ACC112 (cell line): Measurements from ENCODE around the gene LRRC27.

Experiments
- H2AFZ ChIP-seq: fragments of 200-600 bp; sonication (generic); one replicate; pipeline ENCODE4 v1.6.0; 2017; ENCODE audit warnings: antibody characterized with exemption, low read length; ENCODE audit not compliant: unreplicated experiment
- H3K27ac ChIP-seq: fragments of 200-600 bp; sonication (generic); 2 replicates; pipeline ENCODE4 v1.5.1; 2014; ENCODE audit warnings: low read depth, mild to moderate bottlenecking, antibody characterized with exemption, low read length, moderate library complexity
- H3K27me3 ChIP-seq: fragments of 200-600 bp; sonication (generic); 2 replicates; pipeline ENCODE4 v1.6.1; 2014; ENCODE audit warnings: mild to moderate bottlenecking, antibody characterized with exemption, low read length, moderate library complexity, mixed read lengths; ENCODE audit not compliant: insufficient read depth
- H3K36me3 ChIP-seq: fragments of 200-600 bp; sonication (generic); 2 replicates; pipeline ENCODE4 v1.6.1; 2016; ENCODE audit warnings: mild to moderate bottlenecking, antibody characterized with exemption, low read length, moderate library complexity, mixed read lengths; ENCODE audit not compliant: insufficient read depth
- H3K4me1 ChIP-seq: fragments of 200-600 bp; sonication (generic); one replicate; pipeline ENCODE4 v1.6.1; 2016; ENCODE audit warnings: low read length, mixed read lengths; ENCODE audit not compliant: insufficient read depth, unreplicated experiment, control insufficient read depth
- H3K4me3 ChIP-seq: fragments of 200-600 bp; sonication (generic); 2 replicates; pipeline ENCODE4 v1.5.1; 2014; ENCODE audit warnings: mild to moderate bottlenecking, low read depth, low read length
- H3K79me2 ChIP-seq: fragments of 200-600 bp; sonication (generic); one replicate; pipeline ENCODE4 v1.6.0; 2016; ENCODE audit warnings: low read length; ENCODE audit not compliant: control insufficient read depth, unreplicated experiment, insufficient read depth

Gene LRRC27

DNA sequence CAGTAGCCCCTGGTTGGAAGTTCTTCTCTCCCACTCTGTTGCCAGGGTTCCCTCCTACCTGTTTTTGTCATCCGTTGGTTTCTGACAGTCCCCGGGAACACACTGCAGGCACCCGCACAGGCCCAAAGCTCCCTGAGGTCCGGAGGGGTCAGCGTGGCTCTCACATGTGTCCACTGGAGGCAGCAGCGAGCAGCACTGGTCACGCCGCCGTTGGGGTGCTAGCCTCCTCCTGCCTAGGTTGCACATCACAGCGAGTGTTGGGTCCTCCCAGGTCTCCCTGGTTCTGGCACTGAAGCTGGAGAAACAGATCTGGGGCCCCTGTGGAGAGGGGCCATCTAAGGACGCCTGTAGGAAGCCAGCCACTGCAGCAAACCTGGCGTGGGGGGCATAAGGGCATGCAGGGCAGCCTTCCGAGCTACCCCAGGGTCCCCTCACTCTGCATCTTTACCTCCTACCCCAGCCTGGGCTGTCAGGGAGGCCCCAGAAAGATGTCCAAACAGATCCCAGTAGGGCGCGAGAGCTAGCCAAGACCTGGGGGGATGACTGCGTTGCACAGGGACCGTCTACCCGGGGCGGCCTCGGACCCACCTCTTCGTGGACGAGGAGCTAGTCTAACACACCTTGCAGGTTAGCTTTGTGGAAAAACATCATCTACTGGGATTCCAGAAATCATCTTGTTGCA lies 28.9 kb downstream of the LRRC27 start:
- no peak overlapping the region for H2AFZ ChIP-seq
- H3K27me3 ChIP-seq = no peaks in the 10 kb centered on the region
- H3K27ac ChIP-seq = no peak overlapping the region
- no peaks in the 10 kb centered on the region for H3K4me1 ChIP-seq
- H3K4me3 ChIP-seq = no peak overlapping the region
- H3K36me3 ChIP-seq = peaks cover 3% of the 10 kb centered on the region; the same call in 1 of the 2 replicates
- H3K79me2 ChIP-seq = no peaks in the 10 kb centered on the region

GRCh38 chr10:132361581-132362101 lies 29.6 kb downstream of the LRRC27 start:
- no peak overlapping the region for H3K27ac ChIP-seq
- no peak overlapping the region for H3K4me3 ChIP-seq
- peaks cover 3% of the 10 kb centered on the region; the same call in 1 of the 2 replicates for H3K36me3 ChIP-seq
- no peak overlapping the region for H2AFZ ChIP-seq
- no peaks in the 10 kb centered on the region for H3K4me1 ChIP-seq
- H3K79me2 ChIP-seq = no peaks in the 10 kb centered on the region
- no peaks in the 10 kb centered on the region for H3K27me3 ChIP-seq

DNA sequence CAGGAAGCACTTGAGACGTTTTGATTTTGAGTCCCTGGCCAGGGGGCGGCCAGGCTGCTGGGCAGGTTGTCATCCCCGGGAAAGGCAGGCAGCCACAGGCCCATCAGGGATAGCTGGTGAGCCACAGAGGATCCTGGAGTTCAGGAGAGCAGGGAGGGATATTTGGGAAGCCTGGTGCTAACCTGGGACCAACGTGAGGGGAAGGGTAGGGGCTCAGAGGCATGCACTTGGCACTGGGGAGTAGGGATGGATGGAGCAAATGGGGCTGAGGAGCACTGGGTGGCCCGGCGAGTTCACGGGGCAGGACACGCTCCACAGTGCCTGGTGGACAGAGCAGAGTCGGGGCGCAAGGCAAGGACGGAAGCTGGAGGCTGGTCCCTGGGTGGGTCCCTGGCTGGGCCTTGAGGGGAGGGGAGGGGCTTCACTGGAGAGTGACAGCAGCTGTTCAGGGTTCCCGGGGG lies 30.2 kb downstream of the LRRC27 start:
- Histone ChIP-seq H3K4me1 (no peaks in the 10 kb centered on the region), H3K27ac (no peak overlapping the region), H3K36me3 (peaks cover 3% of the 10 kb centered on the region; the same call in 1 of the 2 replicates), H3K27me3 (no peaks in the 10 kb centered on the region), H2AFZ (no peak overlapping the region), H3K79me2 (no peaks in the 10 kb centered on the region), H3K4me3 (no peak overlapping the region)

GRCh38 chr10:132363376-132363775 lies 31.4 kb downstream of the LRRC27 start:
- Histone ChIP-seq H3K4me3 (no peak overlapping the region), H3K36me3 (peaks cover 3% of the 10 kb centered on the region; the same call in 1 of the 2 replicates), H3K27ac (no peak overlapping the region)

DNA sequence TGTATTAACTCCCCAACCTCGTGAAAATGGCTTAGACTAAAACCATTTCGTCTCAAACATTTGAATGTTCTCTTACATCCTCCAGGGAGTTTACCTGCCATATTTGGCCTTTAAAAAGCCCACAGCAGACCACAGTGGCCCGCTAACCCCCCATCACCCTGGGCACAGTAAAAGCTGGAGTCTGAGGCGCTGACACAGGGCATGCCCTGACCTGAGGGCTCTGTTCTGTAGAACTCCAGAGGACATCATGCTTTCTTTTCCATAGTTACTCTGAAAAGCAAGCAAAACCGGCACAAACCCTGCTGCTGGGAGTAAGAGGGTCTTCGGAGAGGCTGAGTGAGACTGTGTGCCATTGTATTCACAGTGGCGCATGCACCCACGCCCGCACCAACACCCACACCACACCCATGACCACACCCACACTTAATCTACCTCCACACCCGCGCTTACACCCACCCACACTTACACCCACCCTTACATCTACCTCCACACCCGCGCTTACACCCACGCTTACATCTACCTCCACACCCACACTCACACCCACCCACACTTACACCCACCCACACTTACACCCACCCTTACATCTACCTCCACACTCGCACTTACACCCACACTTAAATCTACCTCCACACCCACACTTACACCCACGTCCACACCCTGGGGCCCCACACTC lies 32.1 kb downstream of the LRRC27 start:
- no peaks in the 10 kb centered on the region for H3K4me1 ChIP-seq
- H3K79me2 ChIP-seq = no peaks in the 10 kb centered on the region
- H3K4me3 ChIP-seq = no peak overlapping the region
- H3K27ac ChIP-seq = no peak overlapping the region
- peaks cover 3% of the 10 kb centered on the region; the same call in 1 of the 2 replicates for H3K36me3 ChIP-seq
- H2AFZ ChIP-seq = no peak overlapping the region
- H3K27me3 ChIP-seq = no peaks in the 10 kb centered on the region

More at GRCh38 chr10:132363376-132363775, 31.4 kb downstream of the LRRC27 start:
- Histone ChIP-seq H2AFZ (no peak overlapping the region), H3K4me1 (no peaks in the 10 kb centered on the region), H3K79me2 (no peaks in the 10 kb centered on the region), H3K27me3 (no peaks in the 10 kb centered on the region)

GRCh38 chr10:132364594-132364970 lies 32.6 kb downstream of the LRRC27 start:
- H3K4me1 ChIP-seq = no peaks in the 10 kb centered on the region
- H3K27me3 ChIP-seq = no peaks in the 10 kb centered on the region
- no peaks in the 10 kb centered on the region for H3K79me2 ChIP-seq
- no peak overlapping the region for H2AFZ ChIP-seq
- H3K36me3 ChIP-seq = peaks cover 3% of the 10 kb centered on the region; the same call in 1 of the 2 replicates
- H3K4me3 ChIP-seq = no peak overlapping the region
- no peak overlapping the region for H3K27ac ChIP-seq

GRCh38 chr10:132365102-132365501 lies 33.1 kb downstream of the LRRC27 start:
- Histone ChIP-seq H3K27ac (no peak overlapping the region), H3K4me3 (no peak overlapping the region), H3K36me3 (peaks cover 3% of the 10 kb centered on the region; the same call in 1 of the 2 replicates), H3K27me3 (no peaks in the 10 kb centered on the region), H3K79me2 (no peaks in the 10 kb centered on the region), H2AFZ (no peak overlapping the region), H3K4me1 (no peaks in the 10 kb centered on the region)

DNA sequence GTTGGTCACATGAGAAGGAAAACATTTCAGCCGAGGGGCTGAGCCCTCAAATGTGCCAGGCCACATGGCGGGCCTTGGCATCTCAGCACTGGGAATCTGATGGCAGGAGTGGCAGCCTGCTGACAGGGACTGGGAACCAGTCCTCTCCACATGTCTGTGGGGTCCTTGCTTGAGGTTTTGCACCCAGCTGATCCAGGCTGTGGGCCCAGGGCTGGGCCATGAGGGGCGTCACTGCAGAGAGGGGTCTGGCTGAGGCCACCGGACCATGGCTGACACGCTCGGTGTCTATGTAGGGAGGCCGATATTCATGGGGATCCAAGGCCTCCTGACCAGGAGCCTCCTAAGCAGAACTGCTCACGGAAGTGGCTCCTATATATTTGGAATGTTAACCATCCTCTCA lies 34.0 kb downstream of the LRRC27 start:
- H3K79me2 ChIP-seq = no peaks in the 10 kb centered on the region
- H3K4me1 ChIP-seq = no peaks in the 10 kb centered on the region
- H3K36me3 ChIP-seq = peaks cover 3% of the 10 kb centered on the region; the same call in 1 of the 2 replicates
- H3K27ac ChIP-seq = no peak overlapping the region
- H3K27me3 ChIP-seq = no peaks in the 10 kb centered on the region
- H2AFZ ChIP-seq = no peak overlapping the region
- H3K4me3 ChIP-seq = no peak overlapping the region

DNA sequence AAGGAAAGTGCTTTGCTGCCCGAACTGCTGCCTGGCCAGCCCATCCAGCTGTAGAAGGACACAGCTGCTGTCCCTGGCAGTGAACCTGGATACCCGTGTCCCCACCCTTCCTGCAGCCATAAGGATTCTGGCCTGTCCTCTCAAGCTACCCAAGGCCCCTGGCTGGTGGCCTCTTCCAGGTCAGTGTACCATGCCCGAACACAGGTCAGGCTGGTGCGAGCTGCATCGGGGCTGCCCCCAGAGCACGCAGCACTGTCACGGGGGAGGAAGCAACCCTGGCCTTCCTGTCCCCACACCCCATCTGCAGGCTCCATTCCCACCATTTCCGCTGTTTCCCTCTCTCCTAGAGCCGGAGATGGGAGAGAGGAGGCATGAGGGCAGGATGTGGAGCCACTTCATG lies 34.5 kb downstream of the LRRC27 start:
- H3K4me1 ChIP-seq = no peaks in the 10 kb centered on the region
- H3K27ac ChIP-seq = no peak overlapping the region
- H2AFZ ChIP-seq = no peak overlapping the region
- no peak overlapping the region for H3K4me3 ChIP-seq
- no peaks in the 10 kb centered on the region for H3K27me3 ChIP-seq
- H3K79me2 ChIP-seq = no peaks in the 10 kb centered on the region
- peaks cover 3% of the 10 kb centered on the region; the same call in 1 of the 2 replicates for H3K36me3 ChIP-seq

- Histone ChIP-seq H3K79me2 (no peaks in the 10 kb centered on the region), H3K4me3 (no peak overlapping the region), H3K27me3 (no peaks in the 10 kb centered on the region), H3K27ac (no peak overlapping the region), H3K4me1 (no peaks in the 10 kb centered on the region), H2AFZ (no peak overlapping the region), H3K36me3 (peaks cover 3% of the 10 kb centered on the region; the same call in 1 of the 2 replicates)
Measured at GRCh38 chr10:132368391-132368790, 36.4 kb downstream of the LRRC27 start.
